SK-N-SH (cell line): ENCODE measurements around the gene SMIM30. TPM values are rescaled to one million over a fixed set of nuclear protein-coding genes. Genes with fewer than 3 reads are reported as not detected.

ENCODE experiments used
- CTCF ChIA-PET: fragments of 300-600, 350-600 bp; formaldehyde crosslinking; extraction: SDS; loops from one replicate; lab custom pipeline; 2021; lab: Yijun Ruan, JAX
- POLR2A ChIA-PET: fragments of 350-600 bp; sonication (Branson Sonifier 250); formaldehyde crosslinking; extraction: SDS; loops from one replicate; lab custom pipeline; 2020; ENCODE audit warnings: antibody characterized with exemption, inconsistent platforms; lab: Yijun Ruan, JAX
- DNase-seq: peaks from one replicate; pipeline ENCODE4 v3.0.0; 2012
- H2AFZ ChIP-seq: fragments of 200-600 bp; sonication (generic); 2 replicates; pipeline ENCODE4 v1.8.1; 2016; ENCODE audit warnings: antibody characterized with exemption, mild to moderate bottlenecking, low read depth
- H3F3A ChIP-seq: fragments of 200-600 bp; sonication (generic); replicated peaks from 2 replicates; pipeline ENCODE3; 2016; ENCODE audit warnings: antibody characterized with exemption, mild to moderate bottlenecking; ENCODE audit not compliant: insufficient read depth
- H3K27ac ChIP-seq, 2 experiments: fragments of 200-500 bp in 1 of 2; fragments of 200-600 bp in 1 of 2; sonication (Bioruptor generic) in 1 of 2; sonication (generic), shearing (Covaris generic) in 1 of 2; 2 replicates each; pipeline versions ENCODE4 v1.5.1 to v1.6.1; 2014 to 2016; ENCODE audit warnings: low read depth in 2 of 2, inconsistent platforms in 1 of 2, low read length in 1 of 2, mild to moderate bottlenecking in 1 of 2, mixed read lengths in 1 of 2
- H3K27me3 ChIP-seq: fragments of 200-600 bp; sonication (generic), shearing (Covaris generic); 2 replicates; pipeline ENCODE4 v1.6.1; 2016; ENCODE audit warnings: mixed run types; ENCODE audit not compliant: insufficient read depth
- H3K36me3 ChIP-seq, 2 experiments: fragments of 200-500 bp in 1 of 2; fragments of 200-600 bp in 1 of 2; sonication (Bioruptor generic) in 1 of 2; sonication (generic) in 1 of 2; replicated peaks in 1 of 2; 2 replicates each; pipeline versions ENCODE3 to v1.5.1; 2014 to 2016; ENCODE audit warnings: low read length in 1 of 2, mild to moderate bottlenecking in 1 of 2; ENCODE audit not compliant: insufficient read depth in 2 of 2, control insufficient read depth in 1 of 2
- H3K4me1 ChIP-seq, 2 experiments: fragments of 200-500 bp in 1 of 2; fragments of 200-600 bp in 1 of 2; sonication (Bioruptor generic) in 1 of 2; sonication (generic), shearing (Covaris generic) in 1 of 2; 2 replicates each; pipeline versions ENCODE4 v1.5.1 to v1.6.1; 2014 to 2016; ENCODE audit warnings: low read depth in 1 of 2, low read length in 1 of 2, mixed run types in 1 of 2; ENCODE audit not compliant: insufficient read depth in 2 of 2, control insufficient read depth in 1 of 2
- H3K4me2 ChIP-seq: fragments of 200-600 bp; sonication (generic), shearing (Covaris generic); 2 replicates; pipeline ENCODE4 v1.6.1; 2017; ENCODE audit warnings: mixed run types
- H3K4me3 ChIP-seq, 2 experiments: fragments of 200-500 bp in 1 of 2; fragments of 200-600 bp in 1 of 2; sonication (Bioruptor generic) in 1 of 2; sonication (generic), shearing (Covaris generic) in 1 of 2; 2 replicates each; pipeline versions ENCODE4 v1.5.1 to v1.8.1; 2014 to 2016; ENCODE audit warnings: low read depth in 2 of 2, inconsistent platforms in 1 of 2, low read length in 1 of 2, mild to moderate bottlenecking in 1 of 2, mixed read lengths in 1 of 2, moderate library complexity in 1 of 2
- H3K79me2 ChIP-seq: fragments of 200-600 bp; sonication (generic); 2 replicates; pipeline ENCODE4 v1.8.1; 2017; ENCODE audit warnings: mild to moderate bottlenecking; ENCODE audit not compliant: insufficient read depth
- H3K9ac ChIP-seq: fragments of 200-600 bp; sonication (generic); 2 replicates; pipeline ENCODE4 v1.6.1; 2017; ENCODE audit warnings: mixed run types
- H3K9me2 ChIP-seq: fragments of 200-600 bp; sonication (generic); 2 replicates; pipeline ENCODE4 v1.6.1; 2017; ENCODE audit warnings: mixed run types
- H3K9me3 ChIP-seq: fragments of 200-600 bp; sonication (generic); 2 replicates; pipeline ENCODE4 v1.6.1; 2017; ENCODE audit warnings: mixed run types, mild to moderate bottlenecking, moderate library complexity
- H4K20me1 ChIP-seq: fragments of 200-600 bp; sonication (generic); 2 replicates; pipeline ENCODE4 v1.6.1; 2017; ENCODE audit warnings: mild to moderate bottlenecking, mixed run types; ENCODE audit not compliant: insufficient read depth
- CHD2 ChIP-seq: fragments of 150-350 bp; IDR thresholded peaks from 2 replicates; pipeline ENCODE4 v1.6.1; 2018; ENCODE audit warnings: low read length; ENCODE audit not compliant: partially characterized antibody
- CTCF ChIP-seq: fragments of 200-600 bp; sonication (generic); IDR thresholded peaks from 2 replicates; pipeline ENCODE4 v1.6.1; 2017; ENCODE audit warnings: antibody characterized with exemption, mild to moderate bottlenecking, moderate library complexity
- EP300 ChIP-seq, 2 experiments: IDR thresholded peaks; 2 replicates each; pipeline versions ENCODE4 v1.4.0 to v1.6.1; 2012; ENCODE audit warnings: borderline replicate concordance in 1 of 2, low read depth in 1 of 2, low read length in 1 of 2
- GABPA ChIP-seq: IDR thresholded peaks from 2 replicates; pipeline ENCODE4 v1.4.0; 2012; ENCODE audit warnings: low read depth, mild to moderate bottlenecking
- GATA2 ChIP-seq: sonication (generic); formaldehyde crosslinking; IDR thresholded peaks from 2 replicates; pipeline ENCODE4 v1.5.0; 2020; ENCODE audit warnings: mild to moderate bottlenecking, missing genetic modification reagents
- IRF3 ChIP-seq: fragments of 150-350 bp; IDR thresholded peaks from 2 replicates; pipeline ENCODE4 v1.6.1; 2016; ENCODE audit warnings: mild to moderate bottlenecking, low read depth, low read length
- JUND ChIP-seq: IDR thresholded peaks from 2 replicates; pipeline ENCODE4 v1.4.0; 2012
- MXI1 ChIP-seq: IDR thresholded peaks from 2 replicates; pipeline ENCODE4 v1.6.1; 2012; ENCODE audit warnings: mild to moderate bottlenecking, low read depth, low read length, improper control_type of control experiment
- NFIC ChIP-seq: IDR thresholded peaks from 2 replicates; pipeline ENCODE4 v1.4.0; 2012; ENCODE audit warnings: borderline replicate concordance
- NRF1 ChIP-seq: IDR thresholded peaks from 2 replicates; pipeline ENCODE4 v1.6.1; 2012; ENCODE audit warnings: low read depth, mild to moderate bottlenecking, low read length
- PBX3 ChIP-seq: IDR thresholded peaks from 2 replicates; pipeline ENCODE4; 2012
- RCOR1 ChIP-seq: fragments of 150-350 bp; IDR thresholded peaks from 2 replicates; pipeline ENCODE4 v1.6.1; 2017; ENCODE audit warnings: antibody characterized with exemption, low read length
- RXRA ChIP-seq: IDR thresholded peaks from 2 replicates; pipeline ENCODE4 v1.4.0; 2012; ENCODE audit warnings: low read depth, mild to moderate bottlenecking, borderline replicate concordance
- SMC3 ChIP-seq: IDR thresholded peaks from 2 replicates; pipeline ENCODE4 v1.6.1; 2012; ENCODE audit warnings: low read depth, low read length, improper control_type of control experiment
- TEAD4 ChIP-seq: IDR thresholded peaks from 2 replicates; pipeline ENCODE4 v1.4.0; 2012; ENCODE audit warnings: mild to moderate bottlenecking, borderline replicate concordance; ENCODE audit not compliant: insufficient read depth
- USF1 ChIP-seq: IDR thresholded peaks from 2 replicates; pipeline ENCODE4 v1.4.0; 2012; ENCODE audit warnings: low read depth, borderline replicate concordance
- USF2 ChIP-seq: fragments of 150-350 bp; IDR thresholded peaks from 2 replicates; pipeline ENCODE4 v1.6.1; 2017; ENCODE audit warnings: antibody characterized with exemption, low read length, low read depth, borderline replicate concordance
- YY1 ChIP-seq: IDR thresholded peaks from 2 replicates; pipeline ENCODE4 v1.4.0; 2012; ENCODE audit warnings: low read depth, mild to moderate bottlenecking
- WGBS: methylation state at CpG from one replicate; pipeline ENCODE4 v1.1.6; 2017; ENCODE audit warnings: low lambda C conversion rate; 5-methylcytosine and 5-hydroxymethylcytosine counted together
- polyA plus RNA-seq, 3 experiments: library from polyadenylated mRNA; depleted of rRNA; stranded (reverse); fragments of >200 nt; gene quantifications; 2 replicates each; pipeline ENCODE4 v1.2.3, GENCODE V29; 2012

Gene SMIM30
- polyA plus RNA-seq, 1 of the 3 experiments (the other 2 are of a cell fraction) = 46.5 TPM

- TF ChIP-seq PBX3 (no peak), MXI1 (no peak), YY1 (no peak), NRF1 (no peak), TEAD4 (no peak)
These were observed 7.4 kb upstream of the SMIM30 start (continued) for GRCh38 chr7:113125728-113126127.

- Histone ChIP-seq H3K4me3 (no peak overlapping the region), H2AFZ (no peak overlapping the region), H3K9me3 (no peaks in the 10 kb centered on the region), H3K27ac (no peak overlapping the region), H3K9me2 (no peaks in the 10 kb centered on the region), H3K27me3 (no peaks in the 10 kb centered on the region), H3K36me3 (no peaks in the 10 kb centered on the region), H3K9ac (no peak overlapping the region), H3K4me2 (no peak overlapping the region), H3K79me2 (peaks cover 2% of the 10 kb centered on the region), H3K4me1 (peaks cover under 1 to 18% of the 10 kb centered on the region in 2 experiments; a peak in 3 of 4 replicates), H3F3A (no peaks in the 10 kb centered on the region), H4K20me1 (no peaks in the 10 kb centered on the region)
- ChIA-PET POLR2A (no interaction called here), CTCF (interaction anchor here (0.8 to 0.9 kb wide), 2 partner anchors 37 to 299 kb away, joined by 4 to 6 read pairs; no protein-coding TSS in a partner anchor)
- TF ChIP-seq GATA2 (CRISPR knock-in tag) (no peak), RCOR1 (no peak), RXRA (no peak), USF2 (no peak), TEAD4 (no peak), GABPA (no peak), SMC3 (no peak), YY1 (no peak), CHD2 (no peak)
- no peak for DNase-seq
These were observed 4.4 kb upstream of the SMIM30 start for GRCh38 chr7:113122744-113123143.

GRCh38 chr7:113120647-113121046, 2.3 kb upstream of the SMIM30 start:
- Histone ChIP-seq H3K27ac (peak overlapping the region in 1 of 2 experiments; percentile 80; a peak in 2 of 4 replicates), H4K20me1 (no peaks in the 10 kb centered on the region), H3K9me3 (no peaks in the 10 kb centered on the region), H3K27me3 (no peaks in the 10 kb centered on the region), H3K36me3 (peaks cover 13 to 16% of the 10 kb centered on the region in 2 experiments), H3K4me3 (no peak overlapping the region), H3K9ac (no peak overlapping the region), H3K4me1 (peaks cover 7 to 24% of the 10 kb centered on the region in 2 experiments; a peak in 3 of 4 replicates), H3K79me2 (peaks cover 7% of the 10 kb centered on the region), H3K4me2 (no peak overlapping the region), H2AFZ (peak overlapping the region; percentile 62; the same call in 1 of the 2 replicates), H3K9me2 (no peaks in the 10 kb centered on the region), H3F3A (no peaks in the 10 kb centered on the region)
- DNase-seq = peak; percentile 36
- CTCF ChIA-PET = interaction anchor here (0.6 to 1.5 kb wide), 6 partner anchors 10 to 168 kb away, joined by 3 to 6 read pairs (median 4); no protein-coding TSS in a partner anchor
- WGBS = 21% methylated on average over 1 of the region's 1 CpG
- POLR2A ChIA-PET = no interaction called here
- TF ChIP-seq NRF1 = no peak
- TF ChIP-seq RCOR1 = peak; percentile 70; the same call in 1 of the 2 replicates
- peak; percentile 83 for TF ChIP-seq JUND
- no peak for TF ChIP-seq CTCF
- TF ChIP-seq CHD2 = peak; percentile 36
- peak; percentile 80 to 87 for TF ChIP-seq EP300 (IDR thresholded peaks at IDR 0.05; ENCODE audit: borderline replicate concordance in 1 of 2, low read depth in 1 of 2, low read length in 1 of 2)
- TF ChIP-seq USF1 = 0 out of 2 replicates have a peak, but pooled peaks have one; percentile 5
- TF ChIP-seq NFIC = peak; percentile 64
- TF ChIP-seq IRF3 = no peak
- TF ChIP-seq YY1 = no peak
